NOMO-1 (cell line): ENCODE measurements around the gene ZNF497.
"Not testable (repeated sequence)": the region's sequence is repeated elsewhere in the genome, so short reads cannot be mapped to it uniquely, and the experiment has no call there.

Source experiments
- DNase-seq, 2 experiments: peaks; one replicate each; lab custom pipeline; 2025; ENCODE audit not compliant: unreplicated experiment in 2 of 2; lab: John Stamatoyannopoulos, UW

The ZNF497 gene

DNA sequence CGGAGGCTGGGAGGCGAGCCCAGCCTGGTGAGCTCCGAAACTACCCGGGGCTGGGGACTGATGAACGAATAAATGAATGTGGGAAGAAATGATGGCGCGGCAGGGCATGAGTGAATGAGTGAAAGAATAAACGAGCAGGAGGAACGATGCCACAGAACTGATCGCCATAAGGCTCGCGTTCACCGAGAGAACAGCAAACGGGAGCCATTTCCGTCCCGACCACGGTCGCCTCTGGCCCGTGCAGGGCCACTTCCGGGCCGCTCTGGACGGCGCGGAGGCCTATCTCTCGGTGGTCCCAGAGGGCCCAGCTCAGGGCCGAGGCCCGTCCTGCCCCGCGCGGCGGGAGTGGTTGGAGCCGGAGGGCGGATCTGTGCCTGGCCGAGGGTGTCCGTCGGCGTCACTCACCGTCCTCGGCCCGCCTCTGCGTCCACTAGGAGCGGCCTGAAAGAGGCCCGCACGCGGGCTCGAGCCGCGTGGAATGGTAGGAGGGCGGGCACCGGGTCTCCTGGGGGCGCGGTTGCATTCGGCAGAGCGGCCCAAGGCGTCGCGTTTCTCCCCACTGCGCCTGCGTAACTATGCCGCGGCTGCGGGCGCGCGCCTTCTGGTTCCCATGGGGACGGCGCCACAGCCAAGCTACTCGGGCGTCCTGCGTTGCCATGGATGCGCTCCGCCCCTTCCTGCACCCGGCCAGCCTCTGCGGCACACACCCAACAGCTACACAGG, at the start of gene ZNF497:
TSS of gene ZNF497 (minus strand) at position 480 of the 723 bp plus-strand sequence. CDS start 5,116 bp downstream, outside the sequence.
- peak; percentile 93 to 96 for DNase-seq

DNA sequence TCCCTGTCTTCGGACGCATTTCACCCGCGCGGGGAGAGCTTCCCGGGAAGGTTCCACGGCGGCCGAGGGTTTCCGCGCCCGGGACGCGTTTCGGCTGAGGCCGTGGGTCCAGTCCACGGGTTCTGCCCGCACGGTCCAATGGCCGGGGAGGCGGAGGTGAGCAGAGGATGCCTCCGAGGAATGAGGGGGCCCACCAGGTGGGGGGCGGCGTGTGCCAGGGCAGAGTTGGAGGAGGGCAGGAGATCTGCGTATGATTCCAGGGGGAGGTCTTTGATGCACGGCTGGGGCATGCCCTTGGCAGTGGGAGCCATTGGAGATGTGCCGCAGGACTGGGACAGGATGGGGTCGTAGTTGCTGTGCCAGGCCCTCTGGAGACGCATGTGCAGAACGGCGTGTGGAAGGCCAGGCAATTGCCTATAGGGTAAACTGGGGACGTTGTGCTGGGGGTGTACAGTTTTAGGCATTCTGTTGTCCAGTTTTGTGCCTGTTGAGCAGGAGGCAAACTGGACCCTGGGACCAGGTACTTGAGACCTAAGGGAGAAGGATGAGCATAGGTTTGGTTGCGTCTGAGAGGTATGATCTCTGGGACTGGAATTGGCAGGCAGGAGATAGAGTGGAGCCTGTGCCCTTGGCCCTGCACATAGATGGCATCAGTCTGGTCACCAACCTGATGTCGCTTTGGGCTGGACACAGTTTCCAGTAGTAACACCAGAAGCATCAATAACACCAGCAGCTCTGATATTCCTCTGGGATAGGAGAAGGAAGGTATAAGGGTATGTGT, 46.6 kb upstream of the ZNF497 start:
- peak; percentile 17 to 38 for DNase-seq

DNA sequence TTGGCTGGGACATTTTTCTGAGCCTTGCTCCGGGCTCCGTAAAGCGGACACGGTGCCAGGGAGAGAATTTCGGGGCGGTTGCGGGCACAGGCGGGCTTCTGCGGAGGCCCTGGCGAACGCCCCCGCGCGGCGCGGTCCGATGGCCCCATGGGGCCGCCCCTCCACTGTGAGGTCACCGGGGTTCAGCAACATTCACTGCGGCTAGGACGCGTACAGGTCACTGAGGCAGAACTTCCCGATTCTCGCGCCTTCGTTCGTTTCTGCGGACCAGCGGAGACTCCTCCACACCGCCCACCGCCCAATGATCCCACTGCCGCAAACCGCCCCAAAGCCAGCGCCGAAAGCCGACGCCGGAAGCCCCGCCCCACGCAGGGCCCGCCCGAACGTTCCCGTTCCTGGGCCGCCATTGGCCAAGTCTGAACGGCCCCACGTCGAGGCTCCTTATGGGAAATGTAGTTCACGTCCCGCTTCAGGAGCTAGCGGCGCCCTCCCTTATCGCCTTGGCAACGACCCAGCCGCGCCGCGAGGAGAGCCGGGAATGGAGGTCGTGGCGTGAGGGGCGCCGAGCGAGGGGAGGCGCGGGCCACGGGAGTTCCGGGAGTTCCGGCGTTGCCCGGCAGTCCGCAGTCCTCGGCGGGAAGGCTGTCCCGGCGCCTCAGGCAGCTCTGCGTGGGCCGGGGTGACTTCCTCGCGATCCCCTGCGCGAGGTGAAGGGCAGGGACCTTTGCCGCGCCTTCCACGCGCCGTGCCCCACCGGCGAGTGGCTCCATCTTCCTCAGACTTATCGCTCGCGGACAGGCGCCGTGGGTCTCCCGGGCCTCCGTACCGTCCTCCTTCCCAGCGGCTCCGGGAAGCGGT, 45.8 kb upstream of the ZNF497 start, which contains the start of gene ZNF584:
TSS of gene ZNF584 (plus strand) at position 498 of the 858 bp plus-strand sequence. CDS start 499 bp downstream, outside the sequence.
- DNase-seq = peak; percentile 96 to 98

DNA sequence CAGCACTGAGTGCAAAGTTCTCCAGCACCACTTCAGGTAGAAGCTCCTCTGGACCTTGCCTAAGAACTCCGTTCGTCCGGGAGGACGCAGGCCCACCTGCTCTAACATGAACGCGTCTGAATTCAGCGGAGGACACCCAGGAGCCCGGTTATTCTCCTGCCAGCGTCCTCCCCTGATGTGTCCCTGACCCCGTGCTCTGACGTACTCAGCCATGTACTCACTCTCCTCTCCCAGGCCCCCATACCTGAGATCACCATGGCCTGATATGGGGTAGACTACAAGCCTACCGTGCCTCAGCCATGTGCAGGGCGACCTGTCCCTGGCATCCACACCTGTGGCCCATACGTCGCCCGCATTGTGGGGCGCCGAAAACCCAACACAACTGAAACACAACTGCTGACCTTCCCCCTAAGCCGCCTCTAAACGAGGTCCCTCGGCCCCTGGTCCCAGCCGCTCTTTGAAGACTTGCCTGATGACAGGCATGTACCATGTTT, 45.2 kb upstream of the ZNF497 start:
- no peak for DNase-seq

DNA sequence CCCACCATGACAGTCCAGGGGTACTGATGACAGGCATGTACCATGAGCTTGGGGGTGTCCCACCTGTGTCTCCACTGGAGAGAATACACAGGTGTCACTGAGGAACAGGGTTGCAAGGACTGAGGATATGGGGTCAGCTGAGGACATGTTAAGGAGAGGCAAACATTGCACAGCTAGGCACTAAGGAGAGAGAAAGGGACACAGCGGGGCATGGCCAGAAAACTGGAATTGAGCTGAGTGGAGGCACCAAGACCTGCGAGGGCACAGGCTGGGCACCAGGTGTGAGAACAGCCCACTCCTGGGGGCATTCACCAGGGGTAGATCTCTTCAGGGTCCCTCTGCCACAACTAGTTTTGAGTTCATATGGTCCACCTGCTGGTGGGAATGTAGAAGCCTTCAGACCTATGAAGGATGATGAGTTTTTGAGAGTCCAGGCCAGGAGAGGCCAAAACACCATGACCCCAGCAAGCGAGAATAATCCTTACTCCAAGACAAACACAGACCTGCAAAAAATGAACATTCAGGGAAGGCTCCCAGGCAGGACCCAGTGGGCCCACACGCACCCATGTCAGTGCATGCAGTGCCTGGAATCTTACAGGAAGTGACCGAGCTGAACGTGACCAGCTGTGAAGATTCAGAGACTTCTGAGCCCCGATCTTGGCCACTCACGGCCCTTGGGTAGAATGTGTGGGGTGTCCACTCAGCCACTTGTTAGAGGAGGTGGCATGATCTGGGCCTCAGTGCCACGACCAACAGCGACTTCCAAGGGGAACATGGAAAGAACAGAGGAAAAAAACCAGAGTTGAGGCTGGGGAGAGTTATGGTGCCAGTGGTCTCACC, 44.5 kb upstream of the ZNF497 start:
- no peak for DNase-seq

DNA sequence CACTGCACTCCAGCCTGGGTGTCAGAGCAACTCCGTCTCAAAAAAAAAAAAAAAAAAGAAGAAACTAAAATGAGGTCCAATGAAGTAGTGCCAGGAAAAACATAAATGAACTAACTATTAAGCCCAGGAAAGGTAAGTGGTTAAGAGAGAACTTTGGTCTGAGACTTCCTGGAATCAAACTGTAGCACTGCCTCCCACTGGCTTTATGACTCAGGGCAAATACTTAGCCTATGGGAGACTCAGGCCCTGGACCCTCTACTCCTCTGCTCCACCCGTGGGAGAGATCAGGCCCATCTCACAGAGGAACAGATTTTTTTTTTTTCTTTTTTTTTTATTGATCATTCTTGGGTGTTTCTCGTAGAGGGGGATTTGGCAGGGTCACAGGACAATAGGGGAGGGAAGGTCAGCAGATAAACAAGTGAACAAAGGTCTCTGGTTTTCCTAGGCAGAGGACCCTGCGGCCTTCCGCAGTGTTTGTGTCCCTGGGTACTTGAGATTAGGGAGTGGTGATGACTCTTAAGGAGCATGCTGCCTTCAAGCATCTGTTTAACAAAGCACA, 41.4 kb upstream of the ZNF497 start:
- DNase-seq = not testable (repeated sequence)

DNA sequence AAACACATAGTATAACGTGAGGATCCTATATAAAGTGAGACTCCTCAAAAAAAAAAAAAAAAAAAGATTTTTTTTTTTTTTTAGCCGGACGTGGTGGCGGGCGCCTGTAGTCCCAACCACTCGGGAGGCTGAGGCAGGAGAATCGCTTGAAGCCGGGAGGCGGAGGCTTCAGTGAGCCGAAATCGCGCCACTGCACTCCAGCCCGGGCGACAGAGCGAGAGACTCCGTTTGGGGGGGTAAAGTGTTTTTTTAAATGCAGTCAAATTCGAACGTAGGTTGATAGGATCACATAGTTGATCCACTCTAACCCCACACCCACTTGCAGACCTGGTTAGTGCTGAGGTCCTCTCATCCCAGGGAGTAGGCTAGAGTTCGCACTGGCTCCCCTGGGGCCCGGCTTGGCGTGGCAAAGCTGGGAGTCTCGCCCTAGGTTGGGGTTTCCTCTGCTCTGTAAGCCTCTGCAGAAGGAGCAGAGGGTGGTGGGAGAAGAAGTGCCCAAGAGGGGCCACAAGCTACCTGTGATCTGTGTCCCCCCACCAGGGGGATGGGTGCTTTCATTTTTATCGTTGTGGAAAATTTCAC, 39.4 kb upstream of the ZNF497 start:
- no peak for DNase-seq

DNA sequence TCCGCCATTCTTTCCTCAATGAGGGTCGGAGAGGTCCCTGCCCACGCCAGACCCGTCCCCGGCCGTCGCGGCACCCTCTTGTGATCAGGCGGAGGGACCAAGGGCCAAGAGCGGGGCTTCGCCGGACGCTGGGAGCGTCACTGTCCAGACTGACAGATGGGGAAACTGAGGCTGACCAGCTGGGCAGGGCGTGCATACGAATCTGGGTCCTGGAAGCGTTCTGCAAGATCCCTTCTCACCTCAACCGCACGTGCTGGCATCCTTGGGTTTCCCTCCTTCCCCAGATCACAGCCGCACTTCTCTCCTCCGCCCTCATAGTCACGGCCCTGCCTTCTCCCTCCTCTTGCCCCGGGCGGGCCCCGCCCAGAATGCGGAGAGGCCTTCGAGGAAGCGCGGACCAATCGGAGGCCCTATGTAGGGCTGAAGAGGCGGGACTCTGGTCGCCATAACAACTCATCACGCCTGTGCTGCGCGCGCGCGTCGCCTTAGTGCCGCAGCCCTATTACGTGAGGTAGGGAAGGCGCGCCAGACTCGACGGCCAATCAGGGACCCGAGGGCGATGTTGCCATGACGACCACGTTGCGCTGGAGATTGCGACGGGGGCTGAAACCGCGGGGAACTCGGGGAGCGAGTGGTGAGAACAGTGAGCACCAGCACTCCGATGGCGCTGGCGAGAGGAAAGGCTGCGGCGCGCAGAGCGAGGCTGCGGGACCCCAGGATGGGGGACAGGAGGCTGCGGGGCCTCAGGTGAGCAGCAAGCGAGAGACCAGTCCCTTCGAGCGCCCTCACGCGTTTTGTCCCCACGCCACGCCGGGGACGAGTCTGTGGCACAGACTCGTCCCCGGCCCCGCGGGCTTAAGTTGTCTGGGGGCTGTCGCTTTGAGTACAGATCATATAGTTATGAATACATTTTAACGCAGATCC, 38.6 kb upstream of the ZNF497 start:
- peak; percentile 98 to 99 for DNase-seq

DNA sequence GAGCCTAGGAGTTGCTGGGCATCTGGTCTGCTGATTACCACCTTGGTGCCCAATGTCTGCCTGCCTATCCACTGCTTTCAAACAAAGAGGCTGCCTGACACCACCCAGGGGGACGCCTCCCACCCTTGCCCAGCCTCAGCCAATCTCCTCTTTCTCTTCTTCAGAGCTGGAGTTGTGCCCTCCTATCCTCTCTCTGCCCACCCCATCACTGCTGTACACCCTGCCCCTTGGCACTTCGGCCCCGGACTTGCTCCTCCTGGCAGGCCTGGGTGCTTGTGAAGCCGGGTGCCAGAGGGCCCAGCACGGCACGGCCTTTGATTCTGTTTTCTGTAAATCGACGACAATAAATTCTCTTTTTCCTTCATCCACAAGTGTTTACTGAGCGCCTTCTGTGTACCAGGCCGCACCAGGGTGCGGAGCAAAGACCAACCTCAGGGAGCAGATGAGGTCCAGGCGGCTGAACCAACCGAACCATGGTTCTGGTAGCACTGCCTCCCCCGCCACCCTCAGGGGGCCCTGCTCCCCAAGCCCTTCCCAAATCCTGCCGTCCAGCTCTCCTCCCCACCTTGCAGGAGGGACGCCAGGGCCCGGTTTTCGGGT, 37.9 kb upstream of the ZNF497 start:
- DNase-seq = no peak

DNA sequence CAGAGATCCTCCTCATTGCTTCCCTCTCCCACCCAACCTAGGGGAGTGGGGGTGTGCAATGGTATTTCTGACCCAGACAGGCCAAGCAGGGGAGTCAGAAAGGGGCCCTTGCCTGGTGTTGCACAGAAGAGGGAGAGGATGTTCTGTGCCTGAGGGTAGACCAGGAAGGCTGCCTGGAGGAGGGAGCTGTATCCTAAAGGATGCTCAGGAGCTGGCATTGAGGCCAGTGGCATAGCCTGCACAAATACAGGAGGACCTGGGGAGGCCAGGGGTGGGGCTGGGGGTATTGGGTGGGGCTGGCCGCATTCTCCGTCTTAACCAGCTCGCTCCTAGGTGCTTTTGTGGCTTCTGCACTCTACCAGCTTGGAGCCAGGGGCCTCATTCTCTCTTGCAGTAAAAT, 37.4 kb upstream of the ZNF497 start:
- no peak for DNase-seq

DNA sequence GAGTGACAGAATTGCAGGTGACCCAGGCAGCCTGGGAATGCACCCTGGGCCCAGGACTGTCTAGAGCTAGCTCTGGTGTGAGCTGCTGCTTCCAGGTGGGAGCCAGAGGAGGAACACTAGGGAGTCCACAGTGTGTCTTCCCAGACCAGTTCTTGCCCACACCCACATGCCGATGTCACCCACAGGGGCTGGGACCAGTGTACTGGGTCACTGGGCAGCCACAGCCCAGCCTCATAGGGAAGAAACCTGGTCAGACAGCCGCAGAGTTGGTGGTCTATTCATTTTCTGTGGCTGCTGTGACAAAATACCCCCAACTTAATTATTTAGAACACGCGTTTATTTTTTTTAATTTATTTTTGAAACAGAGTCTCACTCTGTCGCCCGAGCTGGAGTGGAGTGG, 36.0 kb upstream of the ZNF497 start:
- DNase-seq = no peak

DNA sequence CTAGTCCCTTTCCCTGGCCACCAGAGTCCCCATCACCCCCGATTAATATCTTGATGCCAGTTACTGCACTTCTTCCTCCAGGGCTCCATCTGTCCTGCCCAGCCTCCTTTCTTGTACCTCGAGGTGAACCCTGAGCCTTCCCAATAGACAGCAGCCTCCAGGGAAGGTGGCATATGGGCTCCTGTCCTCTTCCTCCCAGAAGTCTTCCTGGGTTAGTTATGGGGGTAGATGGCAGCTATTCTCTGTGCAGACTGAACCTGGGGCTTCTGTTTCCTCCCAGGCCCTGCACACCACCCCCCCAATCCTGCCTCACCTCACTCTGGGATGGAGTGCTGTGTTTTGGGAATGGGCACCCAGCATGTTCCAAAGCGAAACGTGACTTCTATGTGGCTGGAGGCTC, 35.5 kb upstream of the ZNF497 start:
- DNase-seq = no peak

DNA sequence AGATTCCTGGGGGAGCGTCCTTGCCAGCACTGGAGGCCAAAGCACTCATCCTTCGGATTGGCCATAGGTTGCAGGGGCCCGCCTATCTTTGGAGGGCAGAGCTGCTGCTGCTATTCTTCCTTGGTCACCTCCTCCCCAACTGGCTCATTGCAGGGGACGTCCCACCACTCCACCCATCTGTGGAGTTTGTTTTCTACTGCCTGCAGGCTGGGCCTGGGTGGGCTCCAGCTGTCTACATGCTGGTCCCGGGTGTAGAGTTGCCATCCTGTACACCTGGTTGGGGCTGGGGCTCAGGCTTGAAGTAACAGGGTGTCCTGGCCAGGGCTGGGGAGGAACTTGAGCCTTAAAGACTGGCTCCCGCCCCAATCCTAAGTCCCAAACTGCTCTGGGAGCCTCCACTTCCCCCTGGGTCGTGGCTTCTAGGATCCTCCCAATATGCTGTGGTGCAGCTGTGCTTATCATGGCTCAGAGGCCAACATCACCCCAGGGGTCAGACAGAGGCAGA, 35.0 kb upstream of the ZNF497 start:
- DNase-seq = no peak

DNA sequence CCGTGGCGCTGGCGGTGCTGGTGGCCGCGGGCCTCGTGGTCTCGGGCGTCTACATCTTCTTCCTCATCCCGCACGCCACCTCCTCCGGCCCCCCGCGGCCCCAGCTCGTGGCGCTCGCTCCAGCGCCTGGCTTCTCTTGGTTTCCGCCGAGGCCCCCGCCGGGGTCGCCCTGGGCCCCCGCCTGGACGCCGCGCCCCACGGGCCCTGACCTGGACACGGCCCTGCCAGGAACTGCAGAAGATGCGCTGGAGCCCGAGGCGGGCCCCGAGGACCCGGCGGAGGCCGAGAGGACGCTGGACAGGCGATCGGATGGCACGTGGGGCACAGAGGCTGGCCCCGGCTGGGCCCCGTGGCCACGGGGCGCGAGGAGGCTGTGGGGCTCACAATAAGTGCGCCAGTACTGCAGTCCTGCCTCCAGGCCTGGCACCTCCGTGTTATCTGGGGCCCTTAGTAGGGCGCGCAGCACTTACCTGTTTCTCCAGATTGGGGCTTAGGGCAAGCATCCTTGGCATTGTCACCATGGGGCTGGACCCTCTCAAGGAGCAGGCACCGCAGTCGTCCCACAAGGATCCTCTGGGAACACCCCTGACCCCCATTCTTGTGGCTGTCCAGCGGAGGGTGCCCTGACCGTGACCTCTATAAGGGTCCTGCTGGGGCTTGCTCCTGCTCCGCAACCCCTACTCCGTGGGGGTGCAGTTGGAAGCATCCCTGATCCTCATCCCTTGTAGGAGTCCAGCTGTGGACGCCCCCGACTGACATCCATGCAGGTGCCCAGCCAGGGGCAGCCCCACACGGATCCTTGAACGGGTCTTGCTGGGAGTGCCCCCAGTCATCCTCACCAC, 34.4 kb upstream of the ZNF497 start:
- DNase-seq = no peak

DNA sequence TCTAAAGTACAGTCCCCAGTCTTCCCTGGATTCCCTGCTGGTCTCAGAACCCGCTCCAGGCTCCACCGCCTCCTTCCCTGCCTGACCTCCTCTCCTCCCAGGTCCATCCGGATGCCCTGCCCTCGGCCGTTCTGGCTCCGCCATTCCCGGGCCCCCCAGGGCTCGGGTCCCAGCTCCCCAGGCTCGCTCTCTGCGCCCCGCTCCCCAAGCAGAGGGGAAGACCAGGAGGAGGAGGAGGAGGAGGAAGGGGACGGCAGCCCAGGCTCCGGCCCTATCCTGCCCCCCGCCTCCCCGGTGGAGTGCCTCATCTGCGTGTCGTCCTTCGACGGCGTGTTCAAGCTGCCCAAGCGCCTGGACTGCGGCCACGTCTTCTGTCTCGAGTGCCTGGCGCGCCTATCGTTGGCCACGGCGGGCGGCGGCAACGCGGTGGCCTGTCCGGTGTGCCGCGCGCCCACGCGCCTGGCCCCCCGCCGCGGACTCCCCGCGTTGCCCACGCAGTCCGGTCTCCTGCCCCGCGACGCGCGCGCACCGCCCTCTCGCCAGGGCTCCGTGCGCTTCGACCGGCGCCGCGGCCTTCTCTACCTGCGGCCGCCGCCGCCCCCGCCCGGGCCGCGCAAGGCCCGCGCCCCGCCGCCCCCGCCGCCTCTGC, 33.6 kb upstream of the ZNF497 start:
- DNase-seq = no peak

DNA sequence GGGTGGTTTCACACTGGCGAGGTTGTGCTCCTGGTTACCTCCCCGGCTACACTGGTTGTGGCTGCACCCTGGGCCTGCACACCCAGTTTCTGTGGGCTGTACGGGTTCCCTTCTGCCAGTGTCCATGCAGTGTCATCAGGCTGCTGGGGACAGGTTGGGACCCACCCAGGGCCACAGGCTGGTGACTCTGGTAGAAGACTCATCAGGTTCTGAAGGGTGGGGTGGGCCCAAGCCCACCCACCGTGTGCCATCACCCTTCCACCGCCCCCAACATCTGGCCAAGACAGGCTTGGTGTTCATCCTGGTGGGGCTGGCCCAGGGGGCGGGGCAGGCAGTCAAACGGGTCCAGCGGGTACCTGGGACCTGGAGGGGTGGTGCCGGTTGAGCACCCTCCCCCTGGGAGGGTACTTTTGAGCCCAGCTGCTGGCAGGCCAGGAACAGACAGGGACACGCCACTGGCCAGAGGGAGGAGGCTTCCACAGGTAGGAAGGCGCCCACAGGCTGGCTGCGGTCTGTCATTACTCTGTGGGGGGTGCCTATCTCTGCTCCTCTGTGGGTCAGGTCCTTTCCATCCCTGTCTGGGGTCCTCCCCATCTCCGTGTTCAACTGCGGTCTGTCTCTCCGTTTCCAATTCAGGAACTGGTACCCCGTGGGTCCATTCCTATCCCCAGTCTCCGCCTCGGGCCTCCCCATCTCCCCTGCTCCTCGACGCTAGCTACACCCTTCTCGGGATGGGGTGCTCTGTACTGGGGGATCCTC, 32.8 kb upstream of the ZNF497 start, which contains the start of gene RNF225:
TSS of gene RNF225 (plus strand) at position 437 of the 759 bp plus-strand sequence. CDS start 434 bp downstream, outside the sequence.
- no peak for DNase-seq
